IMR-90 (cell line): Measurements from ENCODE around the gene GFRA3.

Source experiments
- MXI1 ChIP-seq: IDR thresholded peaks from 2 replicates; pipeline ENCODE4 v1.6.1; 2012; ENCODE audit warnings: low read depth, mild to moderate bottlenecking, low read length, moderate library complexity, borderline replicate concordance
- TF ChIP-seq, protein P1 (sequence below): conservative IDR thresholded peaks from 2 replicates; pipeline ENCODE4 v1.5.1; 2012; ENCODE audit warnings: mild to moderate bottlenecking, low read depth, low read length, improper control_type of control experiment

DNA sequence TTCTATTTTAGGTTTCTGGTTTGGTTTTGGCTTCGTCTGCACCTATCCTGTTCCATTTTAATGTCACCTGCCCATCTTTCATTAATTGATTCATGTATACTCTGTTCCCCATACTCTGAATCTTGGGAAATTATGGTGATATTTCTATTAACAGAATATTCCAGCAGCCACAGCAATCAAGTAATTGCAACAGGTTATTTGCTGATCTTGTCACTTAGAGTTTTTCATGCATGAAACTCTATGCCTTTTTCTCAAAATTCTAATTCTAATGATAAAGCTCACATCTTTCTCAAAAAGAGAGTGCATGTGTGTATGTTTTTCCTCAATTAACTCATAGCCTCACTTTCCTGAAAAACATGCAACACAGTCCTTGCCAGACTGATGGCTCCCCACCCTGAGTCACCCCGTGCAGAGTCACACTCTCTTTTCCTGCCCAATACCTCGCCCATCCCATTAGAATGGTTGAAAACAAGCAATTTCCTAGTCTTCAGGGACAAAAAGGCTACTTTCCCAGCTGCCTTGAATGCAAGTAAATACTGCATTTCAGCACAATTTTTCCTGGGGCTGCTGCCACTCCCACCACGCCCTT lies 15.6 kb downstream of the GFRA3 start:
- TF ChIP-seq MXI1: no peak
- TF ChIP-seq, protein P1, sequence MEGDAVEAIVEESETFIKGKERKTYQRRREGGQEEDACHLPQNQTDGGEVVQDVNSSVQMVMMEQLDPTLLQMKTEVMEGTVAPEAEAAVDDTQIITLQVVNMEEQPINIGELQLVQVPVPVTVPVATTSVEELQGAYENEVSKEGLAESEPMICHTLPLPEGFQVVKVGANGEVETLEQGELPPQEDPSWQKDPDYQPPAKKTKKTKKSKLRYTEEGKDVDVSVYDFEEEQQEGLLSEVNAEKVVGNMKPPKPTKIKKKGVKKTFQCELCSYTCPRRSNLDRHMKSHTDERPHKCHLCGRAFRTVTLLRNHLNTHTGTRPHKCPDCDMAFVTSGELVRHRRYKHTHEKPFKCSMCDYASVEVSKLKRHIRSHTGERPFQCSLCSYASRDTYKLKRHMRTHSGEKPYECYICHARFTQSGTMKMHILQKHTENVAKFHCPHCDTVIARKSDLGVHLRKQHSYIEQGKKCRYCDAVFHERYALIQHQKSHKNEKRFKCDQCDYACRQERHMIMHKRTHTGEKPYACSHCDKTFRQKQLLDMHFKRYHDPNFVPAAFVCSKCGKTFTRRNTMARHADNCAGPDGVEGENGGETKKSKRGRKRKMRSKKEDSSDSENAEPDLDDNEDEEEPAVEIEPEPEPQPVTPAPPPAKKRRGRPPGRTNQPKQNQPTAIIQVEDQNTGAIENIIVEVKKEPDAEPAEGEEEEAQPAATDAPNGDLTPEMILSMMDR: no peak
